Suppressor macrophage treated with lipopolysaccharide for 1 hour (primary cell): ENCODE data around the gene DNAH9.

Experiments
- DNase-seq, 3 donors: peaks; one replicate each; pipeline ENCODE4 v3.0.0-alpha.2; 2020 to 2022

Gene DNAH9

GRCh38 chr17:11780621-11781020 is 182.4 kb downstream of the DNAH9 start:
- DNase-seq, result no peak

DNA sequence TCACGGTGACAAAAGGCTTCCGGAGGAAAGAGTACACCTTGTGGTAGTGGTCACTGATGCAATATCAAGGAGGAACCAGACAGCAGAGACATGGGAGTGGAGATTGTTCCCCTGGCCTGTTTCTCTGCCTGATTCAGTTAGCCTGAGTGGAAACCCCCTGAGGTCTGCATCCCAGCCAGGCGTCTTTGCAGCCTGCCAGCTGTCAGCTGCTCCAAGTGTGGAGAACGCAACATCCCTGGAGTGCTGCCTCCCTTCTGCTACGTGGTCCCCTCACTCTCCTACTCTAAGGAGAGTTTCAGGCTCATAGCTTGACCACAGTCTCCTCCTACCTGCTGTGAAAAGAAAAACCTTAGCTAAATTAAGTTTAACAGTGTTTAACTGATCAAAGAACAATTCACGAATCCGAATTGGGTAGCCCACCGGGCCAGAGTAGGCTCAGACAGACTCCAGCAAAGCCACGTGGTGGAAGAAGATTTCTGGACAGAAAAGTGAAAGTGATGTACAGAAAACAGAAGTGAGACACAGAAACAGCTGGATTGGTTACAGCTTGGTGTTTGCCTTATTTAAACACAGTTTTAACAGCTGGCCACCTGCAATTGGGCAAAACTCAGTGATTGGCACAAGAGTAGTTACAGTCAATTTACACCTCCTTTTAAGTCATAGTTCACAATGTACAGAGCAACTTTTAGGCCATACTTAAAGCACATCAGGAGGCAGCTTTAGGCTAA is 188.6 kb downstream of the DNAH9 start:
- DNase-seq, result no peak

- no peak for DNase-seq
Measured at GRCh38 chr17:11795906-11796305, 197.6 kb downstream of the DNAH9 start.

DNA sequence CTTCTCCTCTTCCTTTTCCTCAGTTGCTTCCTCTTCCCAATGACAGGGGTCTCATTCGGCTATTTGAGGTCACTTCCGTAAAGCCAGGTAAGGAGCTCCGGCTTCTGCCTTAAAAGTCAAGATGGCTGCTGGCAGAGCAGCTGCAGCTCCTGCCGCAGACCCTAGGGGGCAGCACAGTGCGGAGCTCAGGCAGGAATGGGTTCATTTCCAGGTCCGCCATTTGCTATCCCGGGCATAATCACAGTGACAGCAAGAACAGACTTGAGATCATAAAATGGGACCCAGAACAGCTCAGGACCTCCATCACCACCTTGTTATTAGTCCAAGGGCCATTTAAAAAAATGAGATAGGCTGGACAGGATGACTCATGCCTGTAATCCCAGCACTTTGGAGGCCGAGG is 199.5 kb downstream of the DNAH9 start:
- DNase-seq, result no peak

DNA sequence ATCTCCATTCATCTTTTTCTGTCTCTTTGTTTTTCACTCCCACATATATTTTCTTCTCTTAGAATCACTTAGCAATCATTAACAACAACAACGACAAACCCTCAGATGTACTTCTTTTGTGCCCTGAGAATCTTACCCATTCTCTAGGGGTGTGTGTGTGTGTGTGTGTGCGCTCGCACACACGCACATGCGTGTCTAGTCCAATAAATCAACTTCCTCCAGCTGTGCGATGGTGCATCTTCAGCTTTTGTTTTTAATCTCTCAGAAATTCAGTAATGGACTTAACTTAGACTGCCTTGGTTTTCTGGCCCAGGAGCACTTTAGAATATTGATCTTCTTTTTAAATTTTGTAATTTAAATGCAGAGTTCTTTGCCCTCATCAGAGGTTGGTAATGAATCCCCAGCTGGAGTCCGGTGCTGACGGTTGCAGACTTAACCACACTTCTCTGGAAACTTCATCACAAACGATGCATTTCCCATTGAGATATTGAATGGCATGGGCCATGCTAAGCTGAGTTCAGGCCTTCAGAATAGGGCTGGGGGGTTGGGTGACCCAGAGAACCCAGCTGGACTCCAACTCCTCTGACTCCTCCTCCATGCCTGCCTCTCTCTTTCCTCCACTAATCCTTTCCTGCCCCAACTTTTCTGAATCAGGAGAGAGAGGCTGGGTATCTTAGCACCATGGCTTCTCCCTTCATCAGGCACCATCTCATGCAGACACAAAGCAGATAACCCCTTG is 205.1 kb downstream of the DNAH9 start:
- DNase-seq, result no peak

- no peak for DNase-seq
Measured at GRCh38 chr17:11805138-11805537, 206.9 kb downstream of the DNAH9 start.

DNA sequence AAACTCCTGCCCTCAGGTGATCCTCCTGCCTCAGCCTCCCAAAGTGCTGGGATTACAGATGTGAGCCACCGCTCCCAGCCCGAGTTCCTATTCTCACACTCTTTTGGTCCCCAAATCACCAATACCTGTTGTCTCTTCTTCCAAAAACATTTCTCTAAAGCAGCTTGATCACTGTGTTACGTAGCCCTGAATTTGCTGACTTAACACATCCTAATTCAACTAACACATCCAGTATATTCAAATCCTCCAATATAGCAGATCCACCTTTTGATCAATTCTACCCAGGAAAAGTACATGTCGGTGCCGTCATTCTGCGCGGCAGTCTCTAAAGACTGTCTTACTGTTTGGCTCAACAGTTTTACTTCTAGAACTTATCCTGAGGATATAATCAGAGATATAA is 207.7 kb downstream of the DNAH9 start:
- no peak for DNase-seq

DNA sequence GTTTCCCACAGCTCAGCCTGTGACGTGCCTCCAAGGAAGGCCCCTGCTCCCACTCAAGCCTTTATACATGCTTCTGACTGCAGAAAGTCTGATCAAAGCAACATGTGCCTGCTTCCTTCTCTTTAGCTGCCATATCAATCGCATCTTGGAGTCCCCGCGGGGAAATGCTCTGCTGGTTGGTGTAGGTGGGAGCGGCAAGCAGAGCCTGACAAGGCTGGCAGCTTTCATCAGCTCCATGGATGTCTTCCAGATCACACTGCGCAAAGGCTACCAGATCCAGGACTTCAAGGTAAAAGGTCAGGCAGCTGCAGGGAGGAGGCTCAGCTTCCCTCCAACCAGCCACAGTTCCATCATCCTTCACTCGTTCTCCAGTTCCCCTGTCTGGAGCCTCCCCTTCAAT is 209.3 kb downstream of the DNAH9 start:
- DNase-seq, result no peak

GRCh38 chr17:11813278-11813677 is 215.0 kb downstream of the DNAH9 start:
- no peak for DNase-seq

DNA sequence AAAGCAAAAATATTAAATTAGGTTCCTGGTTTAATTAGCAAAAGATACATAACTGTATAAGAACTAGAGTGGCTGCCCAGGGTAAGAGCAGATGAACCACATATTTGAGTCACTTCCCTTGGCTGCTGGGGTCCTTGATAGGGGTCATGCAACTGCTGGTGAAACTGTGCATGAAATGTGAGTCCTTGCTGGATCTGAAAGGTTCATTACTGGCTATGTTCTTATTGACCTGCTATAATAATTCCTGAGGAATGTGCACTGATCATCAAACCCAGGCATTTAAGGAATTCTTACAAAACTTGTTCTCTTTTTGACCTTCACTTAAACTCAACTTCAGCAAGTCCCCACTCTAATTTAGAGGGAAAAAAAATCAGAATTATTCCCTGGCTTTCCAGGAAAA is 215.6 kb downstream of the DNAH9 start:
- DNase-seq, result no peak

- no peak for DNase-seq
Measured at GRCh38 chr17:11814655-11815262, 216.5 kb downstream of the DNAH9 start.

- DNase-seq, result no peak
Measured at GRCh38 chr17:11816409-11816808, 218.1 kb downstream of the DNAH9 start.

GRCh38 chr17:11823862-11824261 is 225.6 kb downstream of the DNAH9 start:
- DNase-seq, result no peak

- no peak for DNase-seq
Measured at GRCh38 chr17:11825572-11826209, 227.4 kb downstream of the DNAH9 start.

DNA sequence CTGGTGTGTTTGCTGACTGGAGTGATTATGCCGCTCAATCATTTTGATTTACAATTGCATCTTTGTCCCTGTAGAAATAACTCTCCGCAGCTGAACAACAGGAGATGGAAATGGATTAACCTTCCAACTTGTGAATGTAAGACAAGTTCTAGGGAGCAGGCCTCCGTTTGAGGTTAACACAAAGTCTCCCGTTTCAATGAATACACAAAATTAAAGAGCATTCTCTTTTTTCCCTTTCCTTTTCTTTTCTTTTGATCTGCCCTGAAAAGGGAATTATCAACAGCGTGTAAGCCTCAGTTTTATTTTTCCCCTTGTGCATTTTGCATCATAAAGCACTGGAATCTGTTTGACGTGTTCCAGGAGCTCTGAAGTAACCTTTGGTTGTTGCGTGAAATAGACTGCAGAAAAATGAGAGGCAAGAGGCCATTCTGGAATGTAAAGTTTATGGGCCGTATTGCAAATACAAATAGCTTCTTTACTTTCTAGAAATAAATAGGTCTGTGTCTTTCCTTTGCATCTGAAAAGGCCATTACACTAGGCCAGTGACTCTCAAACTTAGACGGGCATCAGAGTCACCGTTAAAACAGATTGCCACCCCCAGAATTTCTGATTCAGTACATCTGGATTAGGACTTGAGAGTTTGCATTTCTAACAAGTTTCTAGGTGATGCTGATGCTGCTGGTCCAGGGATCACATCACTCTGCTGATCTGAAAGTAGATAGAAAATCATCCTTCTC is 234.3 kb downstream of the DNAH9 start:
- DNase-seq, result no peak

DNA sequence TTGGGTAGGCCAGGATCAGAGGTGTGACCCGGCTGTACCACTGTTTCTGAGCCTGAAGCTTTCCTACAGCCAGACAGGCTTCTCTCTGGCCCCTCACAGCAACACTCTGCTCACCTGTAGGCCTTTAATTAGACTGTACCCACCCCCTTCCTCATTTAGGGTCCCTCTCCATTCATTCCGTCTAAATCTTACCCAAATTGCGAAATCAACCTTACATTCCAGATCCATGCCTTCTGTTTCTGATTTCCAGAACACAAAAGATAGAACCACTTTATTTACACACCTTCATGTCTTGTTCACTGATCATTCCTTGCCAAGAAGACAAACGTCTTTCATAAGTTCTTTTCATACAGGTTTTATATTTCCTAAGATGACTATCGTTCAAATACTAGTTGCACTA is 238.2 kb downstream of the DNAH9 start:
- no peak for DNase-seq

DNA sequence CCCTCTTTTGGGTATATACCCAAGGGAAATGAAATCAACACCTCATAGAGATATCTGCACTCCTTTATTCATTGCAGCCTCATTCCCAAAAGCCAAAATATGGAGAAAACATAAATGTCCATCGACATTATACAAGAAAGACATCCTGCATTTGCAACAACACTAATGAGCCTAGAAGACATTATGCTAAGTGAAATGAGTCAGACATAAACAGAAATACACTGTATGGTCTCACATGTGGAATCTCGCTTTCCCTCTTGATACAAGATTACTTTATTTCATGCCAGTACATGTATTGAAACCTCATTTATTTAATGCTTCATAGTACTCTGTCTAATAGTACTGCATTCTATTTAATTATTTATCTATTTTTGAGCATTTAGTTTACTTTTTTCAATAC is 241.8 kb downstream of the DNAH9 start:
- no peak for DNase-seq

DNA sequence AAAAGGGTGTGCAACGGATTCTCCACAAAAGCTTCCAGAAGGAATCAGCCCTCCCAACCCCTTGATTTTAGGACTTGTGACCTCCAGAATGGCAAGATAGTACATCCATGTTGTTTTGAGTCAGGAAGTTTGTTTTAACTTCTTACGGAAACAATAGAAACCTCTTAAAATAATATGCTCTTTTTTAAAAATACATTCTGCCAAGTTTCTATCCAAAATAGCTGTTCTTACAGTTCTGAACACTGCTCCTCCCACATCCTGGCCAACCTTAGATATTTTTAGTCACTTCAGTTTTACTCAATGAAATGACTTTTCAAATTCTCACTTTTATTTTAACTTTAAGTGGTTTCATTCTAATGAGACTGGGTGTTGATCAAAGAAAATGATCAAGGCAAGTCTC is 242.6 kb downstream of the DNAH9 start:
- DNase-seq, result no peak

GRCh38 chr17:11848330-11848729 is 250.1 kb downstream of the DNAH9 start:
- DNase-seq, result no peak

DNA sequence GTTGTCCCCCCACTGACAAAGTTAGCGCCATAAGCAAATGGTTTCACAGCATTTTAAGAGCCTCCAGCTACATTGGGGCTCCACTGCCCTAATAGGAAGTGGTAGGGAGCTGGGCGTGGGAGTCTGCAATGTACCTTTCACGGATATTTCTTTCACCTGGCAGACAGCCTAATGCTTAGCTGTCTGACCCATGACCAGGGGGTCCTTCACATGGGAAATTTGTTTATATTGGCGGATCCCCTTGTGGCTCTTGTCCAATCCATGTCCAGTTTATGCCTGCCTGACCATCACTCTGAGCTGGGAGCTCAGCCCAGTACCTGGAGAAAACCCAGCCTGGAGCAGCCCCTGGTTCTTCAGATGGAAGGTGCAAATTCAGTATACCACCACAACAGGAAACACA is 254.0 kb downstream of the DNAH9 start:
- no peak for DNase-seq

GRCh38 chr17:11852912-11853311 is 254.6 kb downstream of the DNAH9 start:
- no peak for DNase-seq

GRCh38 chr17:11853321-11854151 is 255.3 kb downstream of the DNAH9 start:
- no peak for DNase-seq
